H7 (cell line): Measurements from ENCODE around the gene CD164L2. TPM values are rescaled to one million over a fixed set of nuclear protein-coding genes. Genes with fewer than 3 reads are reported as not detected.
A peak's percentile ranks its signal among the peaks of the same experiment; 100 is the strongest.

Experiments used
- DNase-seq: peaks from one replicate; pipeline ENCODE4 v3.0.0; 2012
- H3K27me3 ChIP-seq: 2 replicates; pipeline ENCODE4 v1.6.0; 2011; ENCODE audit warnings: mild to moderate bottlenecking, low read length; ENCODE audit not compliant: control insufficient read depth, insufficient read depth
- H3K36me3 ChIP-seq: replicated peaks from 2 replicates; pipeline ENCODE4 v1.5.1; 2011; ENCODE audit warnings: low read length; ENCODE audit not compliant: control insufficient read depth, insufficient read depth
- H3K4me3 ChIP-seq: 2 replicates; pipeline ENCODE4 v1.5.1; 2011; ENCODE audit warnings: low read depth, mild to moderate bottlenecking, control low read depth, low read length, moderate library complexity; ENCODE audit not compliant: insufficient read depth
- total RNA-seq: library from RNA; depleted of rRNA; stranded (reverse); fragments of >200 nt; shearing (Covaris generic); gene quantifications from 2 replicates; pipeline ENCODE4 v1.2.3, GENCODE V29; 2014

The CD164L2 gene
- total RNA-seq, 1 experiment from 2014 or later, result 1.7 TPM

DNA sequence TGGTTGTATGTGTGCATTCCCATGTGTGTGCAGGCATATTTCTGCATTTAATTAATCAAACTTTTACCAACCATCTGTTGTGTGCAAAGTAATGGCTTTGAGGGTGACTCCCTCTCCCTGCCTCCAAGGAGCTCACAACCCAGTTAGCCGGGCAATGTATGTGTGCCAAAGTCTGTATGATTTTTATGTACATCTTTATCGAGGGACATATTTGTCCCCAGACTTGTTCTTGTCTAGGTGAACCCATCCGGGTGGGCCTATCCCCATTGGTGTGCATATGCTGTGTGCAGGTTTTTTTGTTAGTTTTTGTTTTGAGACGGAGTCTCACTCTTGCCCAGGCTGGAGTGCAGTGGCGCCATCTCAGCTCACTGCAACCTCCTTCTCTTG lies 39.5 kb downstream of the CD164L2 start:
- H3K36me3 ChIP-seq, result no peaks in the 10 kb centered on the region; the same call in none of the 2 replicates
- H3K27me3 ChIP-seq, result no peaks in the 10 kb centered on the region; the same call in 1 of the 2 replicates
- H3K4me3 ChIP-seq, result no peak overlapping the region
- DNase-seq, result no peak

DNA sequence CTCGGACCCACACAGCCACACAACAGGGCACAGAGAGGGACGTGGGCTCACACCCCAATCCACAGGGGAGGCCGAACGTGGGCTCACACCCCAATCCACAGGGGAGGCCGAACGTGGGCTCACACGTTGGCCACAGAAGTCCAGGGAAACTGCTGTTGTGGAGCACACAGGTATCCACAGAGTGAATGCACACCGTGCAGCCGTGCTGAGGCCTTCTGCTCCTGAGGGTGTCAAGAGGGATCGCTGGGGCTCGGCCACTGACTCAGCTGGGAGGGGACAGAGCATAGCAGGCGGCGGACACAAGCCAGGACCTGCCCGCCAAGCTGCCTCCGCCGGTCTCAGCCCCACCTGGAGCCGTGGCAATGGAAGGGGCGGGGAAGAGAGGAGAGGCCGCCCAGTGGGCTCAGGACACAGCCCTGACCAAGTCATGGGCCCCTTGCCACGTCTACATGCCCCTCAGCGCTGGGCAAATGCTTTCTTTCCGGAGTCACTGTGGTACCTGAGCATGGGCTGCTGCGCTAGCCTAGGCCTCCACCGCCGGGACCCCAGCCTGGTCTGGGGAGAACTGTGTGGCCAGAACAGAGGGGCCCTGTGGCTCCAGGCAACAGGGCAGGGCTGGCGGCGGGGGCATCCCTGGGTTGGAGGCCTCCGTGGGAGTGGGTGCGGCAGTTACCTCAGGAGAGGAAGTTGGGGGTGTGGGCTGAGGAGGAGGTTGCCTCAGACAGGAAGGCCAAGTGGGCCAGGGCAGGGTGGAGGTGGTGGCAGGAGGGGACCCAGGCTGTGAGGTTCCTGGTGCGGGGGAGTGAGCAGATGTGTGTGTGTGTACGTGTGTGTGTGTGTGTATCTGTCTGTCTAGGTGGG lies 40.1 kb downstream of the CD164L2 start:
- H3K27me3 ChIP-seq, result no peaks in the 10 kb centered on the region
- no peaks in the 10 kb centered on the region; the same call in none of the 2 replicates for H3K36me3 ChIP-seq
- peak; percentile 82 for DNase-seq
- H3K4me3 ChIP-seq, result no peak overlapping the region

DNA sequence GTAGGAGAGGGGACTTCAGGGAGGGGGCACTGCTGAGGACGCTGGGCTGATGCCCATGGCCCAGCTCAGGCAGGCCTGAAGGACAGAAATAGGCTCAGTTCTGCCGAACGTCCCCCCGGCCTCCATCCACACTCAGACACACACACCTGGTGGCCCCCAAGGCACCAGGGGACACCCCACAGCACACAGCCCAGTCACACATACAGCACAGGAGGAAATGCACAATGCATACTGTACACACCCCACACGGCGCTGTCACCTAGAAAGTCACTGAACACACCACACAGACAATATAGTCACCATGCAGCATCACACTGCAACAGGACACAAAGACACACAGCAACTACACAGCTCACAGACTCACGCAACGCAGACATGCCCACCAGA lies 40.7 kb downstream of the CD164L2 start:
- peak overlapping the region; percentile 23; the same call in 1 of the 2 replicates for H3K4me3 ChIP-seq
- H3K27me3 ChIP-seq, result no peaks in the 10 kb centered on the region
- no peaks in the 10 kb centered on the region; the same call in none of the 2 replicates for H3K36me3 ChIP-seq
- DNase-seq, result peak; percentile 57

DNA sequence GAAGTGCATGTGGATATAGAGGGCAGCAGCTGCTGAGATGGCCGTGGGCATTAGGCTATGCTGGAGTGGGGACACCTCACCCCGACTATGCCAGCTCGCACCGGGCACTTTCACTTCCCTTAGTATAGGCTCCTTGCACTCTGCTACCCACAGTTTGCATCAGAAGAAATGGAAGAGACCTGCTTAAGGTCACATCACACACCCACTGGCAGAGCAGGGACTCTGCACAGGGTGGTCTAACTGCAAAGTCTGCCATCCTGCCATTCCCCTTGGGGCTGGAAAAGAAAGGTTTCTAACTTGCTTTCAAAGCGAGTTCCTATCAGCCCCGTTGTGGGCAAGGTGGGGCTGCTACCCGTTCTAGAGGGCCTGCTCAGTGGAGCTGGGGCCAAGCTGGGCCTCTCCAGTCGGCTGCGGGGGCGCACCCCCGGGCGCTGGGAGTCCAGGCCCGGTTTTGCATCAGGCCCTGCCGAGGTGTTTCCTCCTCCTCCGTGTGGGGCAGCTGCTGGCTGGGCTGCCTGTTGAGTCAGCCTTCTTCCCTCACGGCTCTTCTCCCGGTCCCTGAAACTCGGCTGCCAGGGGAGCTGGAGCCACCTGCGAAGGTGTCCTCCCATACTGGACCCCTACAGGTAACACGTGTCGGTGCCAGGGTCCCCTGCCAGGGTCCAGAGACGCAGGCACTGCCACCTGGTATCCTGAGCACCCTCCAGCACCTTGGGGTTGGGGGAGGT lies 41.4 kb downstream of the CD164L2 start, which contains the start of gene SYTL1:
SYTL1 (plus strand) TSS at position 498 of the 728 bp plus-strand sequence. CDS start 3,313 bp downstream, outside the sequence.
- Histone ChIP-seq H3K27me3 (no peaks in the 10 kb centered on the region), H3K4me3 (peak within 1 kb of the TSS; percentile 23; the same call in 1 of the 2 replicates), H3K36me3 (no peaks in the 10 kb centered on the region; the same call in 1 of the 2 replicates)
- peak; percentile 94 for DNase-seq

DNA sequence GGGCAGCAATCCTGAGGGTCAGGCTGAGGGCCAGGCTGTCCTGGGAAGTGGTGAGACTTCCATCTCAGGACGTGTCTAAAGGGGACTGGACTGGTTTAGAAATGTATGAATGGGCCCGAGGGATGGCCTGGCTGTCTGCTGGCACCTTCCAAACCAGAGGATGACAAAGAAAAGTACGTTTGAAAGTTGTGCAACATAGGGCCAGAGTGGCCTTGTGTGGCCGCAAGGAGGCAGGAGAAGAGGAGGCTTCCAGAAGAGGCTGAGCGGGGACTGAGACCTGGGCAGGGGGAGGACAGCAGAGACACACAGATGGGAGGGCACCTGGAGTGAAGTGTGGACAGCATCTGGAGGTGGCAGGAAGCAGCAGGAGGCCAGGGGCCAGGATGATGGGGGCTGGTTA lies 43.9 kb downstream of the CD164L2 start:
- Histone ChIP-seq H3K27me3 (no peaks in the 10 kb centered on the region), H3K4me3 (no peak overlapping the region), H3K36me3 (peaks cover 10% of the 10 kb centered on the region)
- DNase-seq, result no peak

DNA sequence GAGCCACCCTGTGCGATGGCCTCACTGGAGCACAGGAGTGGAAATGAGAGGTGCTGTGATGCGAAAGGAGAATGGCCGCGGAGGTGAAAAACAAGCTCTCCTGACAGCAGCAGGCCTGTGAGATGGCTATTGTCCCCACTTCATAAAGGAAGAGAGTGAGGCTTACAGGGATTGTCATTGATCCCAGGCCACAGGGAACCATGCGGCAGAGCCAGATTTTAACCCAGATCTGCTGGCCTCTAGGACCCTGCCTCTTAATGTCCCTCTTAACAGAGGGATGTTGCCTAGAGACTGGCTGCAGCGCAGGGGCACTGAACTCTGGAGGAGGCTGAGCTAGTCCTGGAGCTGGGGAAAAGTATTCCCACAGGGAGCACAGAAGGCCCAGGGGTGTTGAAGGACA lies 44.4 kb downstream of the CD164L2 start:
- DNase-seq, result peak; percentile 50
- Histone ChIP-seq H3K4me3 (no peak overlapping the region), H3K36me3 (peaks cover 14% of the 10 kb centered on the region), H3K27me3 (no peaks in the 10 kb centered on the region)

DNA sequence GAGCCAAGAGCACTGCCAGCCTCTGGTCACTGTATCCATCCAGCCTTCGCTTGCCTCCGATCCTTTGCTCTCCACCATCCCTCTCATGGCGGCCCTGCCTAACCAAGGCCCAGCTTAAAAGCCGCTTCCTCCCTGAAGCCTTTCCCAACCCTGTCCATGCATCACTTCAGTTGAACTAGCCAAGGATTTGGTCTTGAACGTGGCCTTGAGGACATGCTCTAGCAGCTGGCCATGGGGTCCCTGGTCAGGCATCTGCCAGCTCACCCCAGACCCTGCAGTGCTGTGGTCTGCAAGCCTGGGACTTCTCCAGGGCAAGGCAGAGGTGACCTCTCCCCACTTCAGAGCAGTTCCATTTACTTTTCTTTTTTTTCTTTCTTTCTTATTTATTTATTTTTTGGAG lies 46.4 kb downstream of the CD164L2 start:
- Histone ChIP-seq H3K27me3 (no peaks in the 10 kb centered on the region), H3K4me3 (no peak overlapping the region), H3K36me3 (peaks cover 19% of the 10 kb centered on the region)
- DNase-seq, result no peak

DNA sequence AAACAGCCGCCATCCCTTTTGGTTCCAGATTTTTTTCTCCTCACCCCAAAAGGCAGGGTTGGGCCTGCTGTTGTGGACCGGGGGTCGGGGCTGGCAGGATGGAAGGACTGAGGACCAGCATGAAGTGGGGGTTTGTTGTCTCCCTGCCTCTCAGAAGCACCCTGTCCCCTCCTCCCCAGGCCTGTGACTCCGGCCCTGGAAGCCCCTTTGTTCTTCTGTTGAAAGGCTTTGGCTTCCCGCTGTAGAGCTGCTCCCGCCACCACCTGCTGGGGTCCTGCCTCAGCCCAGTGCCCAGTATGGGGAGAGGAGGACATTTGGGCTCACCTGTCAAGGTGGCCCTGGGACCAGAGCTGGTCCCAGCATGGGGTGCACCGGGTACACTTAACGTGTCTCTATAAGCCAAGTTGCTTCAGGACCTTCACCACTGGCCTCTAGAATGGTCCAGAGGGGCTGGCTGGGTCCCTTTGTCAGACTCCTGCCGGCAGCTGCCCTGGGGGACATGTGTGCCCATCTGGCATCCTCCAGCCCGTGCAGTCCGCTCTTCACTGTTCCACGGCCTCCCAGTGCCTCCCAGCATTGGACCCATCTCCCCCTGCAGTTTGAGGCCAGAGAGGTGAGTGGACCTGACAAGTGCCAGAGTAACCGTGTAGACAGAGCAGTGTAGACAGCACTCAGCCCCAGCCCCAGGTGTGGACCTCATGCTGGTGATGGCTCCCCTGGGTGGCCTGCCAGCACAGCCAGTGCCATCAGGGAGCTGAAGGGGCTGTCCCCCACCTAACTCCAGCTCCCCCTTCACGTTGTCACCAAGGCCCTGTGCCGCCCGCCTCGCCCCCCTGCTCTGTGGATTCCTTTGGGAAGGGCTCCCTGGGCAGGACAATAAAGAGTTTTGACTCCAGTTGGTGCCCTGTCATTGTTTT lies 47.4 kb downstream of the CD164L2 start:
- peaks cover 19% of the 10 kb centered on the region for H3K36me3 ChIP-seq
- H3K4me3 ChIP-seq, result no peak overlapping the region
- peak; percentile 39 for DNase-seq
- H3K27me3 ChIP-seq, result no peaks in the 10 kb centered on the region

DNA sequence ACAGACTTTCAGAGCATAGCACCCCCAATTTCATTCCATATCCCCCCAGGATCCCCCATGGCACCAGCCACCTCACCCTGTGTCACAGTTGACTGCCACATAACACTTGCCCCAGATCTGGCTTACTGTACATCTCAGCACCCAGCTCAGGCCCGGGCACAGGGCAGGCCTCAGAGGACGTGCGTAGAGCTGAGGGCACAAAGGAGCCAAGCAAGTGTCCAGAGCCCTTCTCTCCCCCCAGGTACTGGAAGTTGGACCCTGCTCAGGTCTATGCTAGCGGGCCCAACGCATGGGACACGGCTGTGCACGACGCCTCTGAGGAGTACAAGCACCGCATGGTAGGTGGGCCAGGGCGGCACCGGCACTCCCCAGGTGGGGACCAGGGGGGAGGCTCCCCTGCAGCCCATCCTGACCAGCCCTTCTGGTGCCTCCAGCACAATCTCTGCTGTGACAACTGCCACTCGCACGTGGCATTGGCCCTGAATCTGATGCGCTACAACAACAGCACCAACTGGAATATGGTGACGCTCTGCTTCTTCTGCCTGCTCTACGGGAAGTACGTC lies 49.3 kb downstream of the CD164L2 start:
- H3K36me3 ChIP-seq, result peaks cover 19% of the 10 kb centered on the region
- H3K27me3 ChIP-seq, result no peaks in the 10 kb centered on the region
- H3K4me3 ChIP-seq, result no peak overlapping the region
- peak; percentile 32 for DNase-seq

DNA sequence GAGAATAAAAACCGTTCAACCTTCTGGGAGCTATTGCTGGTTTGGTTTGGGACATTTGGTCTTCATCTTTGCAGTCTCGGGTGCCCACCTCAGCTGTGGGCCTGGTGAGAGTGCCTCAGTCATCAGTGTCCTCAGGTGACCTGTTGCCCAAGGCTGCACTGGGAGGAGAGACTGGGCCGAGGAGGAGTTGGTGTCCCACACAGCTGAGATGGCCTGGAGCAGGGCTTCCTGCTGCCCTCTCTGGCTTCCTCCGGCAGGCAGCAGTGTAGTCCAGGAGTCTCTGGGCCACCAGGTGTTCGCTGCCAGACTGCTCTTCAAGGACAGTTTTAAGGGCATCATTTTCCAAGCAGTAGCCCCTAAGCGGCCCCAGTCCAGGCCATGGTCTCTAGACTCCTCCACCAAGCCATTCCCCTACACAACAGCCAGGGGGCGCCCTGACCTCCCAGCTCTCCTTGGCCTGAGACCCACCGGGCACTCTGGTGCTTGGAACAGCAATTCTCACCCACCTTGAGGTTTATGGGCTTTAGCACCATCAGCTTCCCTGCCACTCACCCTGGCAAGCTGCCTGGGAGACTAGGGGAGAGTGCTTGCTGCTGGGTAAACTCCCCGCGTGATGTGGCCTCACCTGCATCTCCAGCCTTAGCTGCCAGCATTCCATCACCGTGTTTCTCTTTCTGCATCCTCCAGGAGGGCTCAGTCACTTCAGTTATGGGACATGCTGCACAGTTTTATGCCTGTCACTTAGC lies 50.4 kb downstream of the CD164L2 start:
- peak; percentile 96 for DNase-seq
- Histone ChIP-seq H3K27me3 (no peaks in the 10 kb centered on the region), H3K4me3 (no peak overlapping the region), H3K36me3 (peaks cover 19% of the 10 kb centered on the region)

DNA sequence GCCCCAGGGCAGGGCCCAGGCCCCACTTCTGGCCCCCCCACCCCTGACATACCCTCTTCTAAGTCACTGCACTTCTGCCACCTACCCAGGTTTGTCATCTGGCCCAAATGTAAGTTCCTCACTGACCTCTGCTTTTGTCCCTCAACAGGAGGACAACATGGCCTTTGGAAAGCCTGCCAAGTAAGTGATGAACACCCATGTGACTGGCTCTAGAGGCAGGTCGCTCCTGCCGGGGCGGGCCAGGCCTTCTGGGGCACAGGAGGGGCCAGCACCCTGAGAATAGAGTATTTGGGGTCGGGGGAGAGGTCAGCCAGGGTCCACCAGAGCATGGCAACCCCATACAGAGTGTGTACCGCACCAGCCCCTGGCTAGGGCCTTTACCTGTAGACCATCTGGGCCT lies 51.2 kb downstream of the CD164L2 start:
- DNase-seq, result no peak
- H3K36me3 ChIP-seq, result peaks cover 19% of the 10 kb centered on the region

DNA sequence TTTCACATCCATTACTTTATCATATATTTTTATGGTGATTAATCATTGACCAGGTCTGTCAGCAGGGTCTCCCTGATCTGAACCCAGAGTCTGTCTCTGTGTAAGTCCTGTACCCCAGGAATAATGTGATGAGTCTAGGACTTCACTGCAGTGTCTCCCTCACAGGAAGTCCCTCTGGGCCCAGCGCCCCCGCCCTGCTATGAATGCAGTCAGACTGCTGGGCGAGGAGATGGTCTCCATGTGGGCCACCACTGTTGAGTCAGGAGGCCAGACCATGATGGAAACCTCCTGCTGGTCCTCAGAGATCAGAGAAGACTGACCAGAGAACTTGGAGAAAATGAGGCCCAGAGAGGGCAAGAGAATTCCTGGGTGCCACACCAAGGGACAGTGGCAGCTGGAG lies 51.7 kb downstream of the CD164L2 start:
- no peak for DNase-seq
- H3K36me3 ChIP-seq, result peaks cover 18% of the 10 kb centered on the region
- H3K4me3 ChIP-seq, result no peak overlapping the region
- no peaks in the 10 kb centered on the region for H3K27me3 ChIP-seq

More for the DNA sequence above, 51.2 kb downstream of the CD164L2 start:
- Histone ChIP-seq H3K4me3 (no peak overlapping the region), H3K27me3 (no peaks in the 10 kb centered on the region)

DNA sequence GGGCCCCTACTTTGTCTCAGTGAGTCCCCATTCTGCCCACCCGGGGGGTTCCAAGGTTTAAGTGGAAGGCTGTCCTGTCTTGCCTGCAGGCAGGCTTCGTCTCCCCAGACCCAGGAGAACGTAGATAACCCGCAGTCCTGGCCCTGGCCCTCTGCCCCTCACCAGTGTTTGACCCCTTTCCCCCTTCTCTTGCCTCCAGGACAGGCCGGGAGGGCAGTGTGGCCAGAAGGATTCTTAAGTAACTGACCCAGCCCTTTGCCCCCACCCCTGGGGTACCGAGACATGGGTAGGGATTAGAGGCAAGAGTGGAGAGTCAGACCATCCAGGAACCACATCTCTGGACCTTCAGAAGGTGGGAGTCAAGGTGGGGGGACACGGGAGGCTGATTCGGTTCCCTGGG lies 52.3 kb downstream of the CD164L2 start:
- H3K27me3 ChIP-seq, result no peaks in the 10 kb centered on the region
- H3K4me3 ChIP-seq, result no peak overlapping the region
- peaks cover 17% of the 10 kb centered on the region for H3K36me3 ChIP-seq
- DNase-seq, result no peak
